Dendritic cell treated with granulocyte-macrophage colony-stimulating factor and Interleukin-4, amounts not matched to agents 40 ng/mL and 50 ng/mL, for 4 days (primary cell): ENCODE results near the gene PPP2R5C.

ENCODE experiments used
- H3K27ac Mint-ChIP-seq: one replicate; pipeline ENCODE4 v1.8.0; 2022; ENCODE audit warnings: mild to moderate bottlenecking, mixed read lengths
- H3K27me3 Mint-ChIP-seq: one replicate; pipeline ENCODE4 v1.8.0; 2022; ENCODE audit warnings: mild to moderate bottlenecking, mixed read lengths
- H3K36me3 Mint-ChIP-seq: one replicate; pipeline ENCODE4 v1.8.0; 2022; ENCODE audit warnings: low read depth, mixed read lengths
- H3K4me1 Mint-ChIP-seq: one replicate; pipeline ENCODE4 v1.8.0; 2022; ENCODE audit warnings: low read depth, mixed read lengths
- H3K4me3 Mint-ChIP-seq: one replicate; pipeline ENCODE4 v1.8.0; 2022; ENCODE audit warnings: mild to moderate bottlenecking, moderate library complexity, mixed read lengths
- H3K9me3 Mint-ChIP-seq: one replicate; pipeline ENCODE4 v1.8.0; 2022; ENCODE audit warnings: mixed read lengths
- intact Hi-C: fragments of 100-400 bp; cut with micrococcal nuclease; formaldehyde crosslinking; loops from one replicate; pipeline ENCODE4 v1.15.0; 2022

The PPP2R5C gene

GRCh38 chr14:101928415-101928841, 166.9 kb downstream of the PPP2R5C start:
- Mint-ChIP-seq H3K27ac (no peak overlapping the region), H3K9me3 (no peaks in the 10 kb centered on the region), H3K27me3 (no peaks in the 10 kb centered on the region), H3K4me1 (peaks cover 29% of the 10 kb centered on the region), H3K4me3 (no peak overlapping the region), H3K36me3 (peaks cover 34% of the 10 kb centered on the region)
- intact Hi-C loops, result no loop called here

- no peaks in the 10 kb centered on the region for H3K9me3 Mint-ChIP-seq
- H3K27ac Mint-ChIP-seq, result no peak overlapping the region
- no peaks in the 10 kb centered on the region for H3K27me3 Mint-ChIP-seq
- H3K36me3 Mint-ChIP-seq, result peaks cover 34% of the 10 kb centered on the region
- H3K4me3 Mint-ChIP-seq, result no peak overlapping the region
- peaks cover 35% of the 10 kb centered on the region for H3K4me1 Mint-ChIP-seq
- intact Hi-C loops, result no loop called here
Observed at GRCh38 chr14:101929096-101929495, 167.6 kb downstream of the PPP2R5C start.

- Mint-ChIP-seq H3K27ac (no peak overlapping the region), H3K4me3 (no peak overlapping the region), H3K9me3 (no peaks in the 10 kb centered on the region), H3K27me3 (peaks cover 3% of the 10 kb centered on the region), H3K4me1 (peaks cover 43% of the 10 kb centered on the region), H3K36me3 (peaks cover 25% of the 10 kb centered on the region)
- intact Hi-C loops, result no loop called here
Observed at GRCh38 chr14:101929946-101930345, 168.4 kb downstream of the PPP2R5C start.

GRCh38 chr14:101932673-101933072, 171.2 kb downstream of the PPP2R5C start:
- Mint-ChIP-seq H3K4me1 (peaks cover 37% of the 10 kb centered on the region), H3K9me3 (no peaks in the 10 kb centered on the region), H3K27me3 (peaks cover 14% of the 10 kb centered on the region), H3K27ac (peak overlapping the region; percentile 86), H3K36me3 (peaks cover 9% of the 10 kb centered on the region), H3K4me3 (no peak overlapping the region)
- intact Hi-C loops, result no loop called here

- intact Hi-C loops, result no loop called here
- no peaks in the 10 kb centered on the region for H3K9me3 Mint-ChIP-seq
- no peak overlapping the region for H3K4me3 Mint-ChIP-seq
- peaks cover 7% of the 10 kb centered on the region for H3K36me3 Mint-ChIP-seq
- peak overlapping the region; percentile 86 for H3K27ac Mint-ChIP-seq
- H3K4me1 Mint-ChIP-seq, result peaks cover 33% of the 10 kb centered on the region
- peaks cover 19% of the 10 kb centered on the region for H3K27me3 Mint-ChIP-seq
Observed at GRCh38 chr14:101933209-101933608, 171.7 kb downstream of the PPP2R5C start.

- intact Hi-C loops, result no loop called here
- Mint-ChIP-seq H3K27me3 (peaks cover 28% of the 10 kb centered on the region), H3K4me3 (no peak overlapping the region), H3K9me3 (no peaks in the 10 kb centered on the region), H3K36me3 (no peaks in the 10 kb centered on the region), H3K27ac (peak overlapping the region; percentile 86), H3K4me1 (peaks cover 38% of the 10 kb centered on the region)
Observed at GRCh38 chr14:101934601-101935150, 173.2 kb downstream of the PPP2R5C start.

GRCh38 chr14:101937926-101938767, 176.6 kb downstream of the PPP2R5C start:
- Mint-ChIP-seq H3K4me1 (peaks cover 32% of the 10 kb centered on the region), H3K4me3 (no peak overlapping the region), H3K27me3 (peaks cover 51% of the 10 kb centered on the region), H3K27ac (no peak overlapping the region), H3K36me3 (no peaks in the 10 kb centered on the region), H3K9me3 (no peaks in the 10 kb centered on the region)
- intact Hi-C loops, result no loop called here

- Mint-ChIP-seq H3K36me3 (no peaks in the 10 kb centered on the region), H3K4me3 (no peak overlapping the region), H3K27ac (no peak overlapping the region), H3K27me3 (peaks cover 66% of the 10 kb centered on the region), H3K9me3 (no peaks in the 10 kb centered on the region), H3K4me1 (peaks cover 18% of the 10 kb centered on the region)
- intact Hi-C loops, result no loop called here
Observed at GRCh38 chr14:101939646-101940170, 178.2 kb downstream of the PPP2R5C start.

GRCh38 chr14:101944451-101944850, 182.9 kb downstream of the PPP2R5C start:
- peaks cover 62% of the 10 kb centered on the region for H3K27me3 Mint-ChIP-seq
- intact Hi-C loops, result no loop called here
- no peaks in the 10 kb centered on the region for H3K9me3 Mint-ChIP-seq
- peaks cover 12% of the 10 kb centered on the region for H3K4me1 Mint-ChIP-seq
- no peak overlapping the region for H3K27ac Mint-ChIP-seq
- peaks cover 21% of the 10 kb centered on the region for H3K36me3 Mint-ChIP-seq
- H3K4me3 Mint-ChIP-seq, result no peak overlapping the region

GRCh38 chr14:101945171-101945570, 183.7 kb downstream of the PPP2R5C start:
- H3K36me3 Mint-ChIP-seq, result peaks cover 25% of the 10 kb centered on the region
- peaks cover 57% of the 10 kb centered on the region for H3K27me3 Mint-ChIP-seq
- H3K4me1 Mint-ChIP-seq, result peaks cover 18% of the 10 kb centered on the region
- intact Hi-C loops, result loop anchor here (5.0 kb wide), 1 partner anchor 142 kb away; the partner anchor contains the start of gene HSP90AA1
- no peak overlapping the region for H3K4me3 Mint-ChIP-seq
- no peaks in the 10 kb centered on the region for H3K9me3 Mint-ChIP-seq
- no peak overlapping the region for H3K27ac Mint-ChIP-seq

- H3K36me3 Mint-ChIP-seq, result peaks cover 31% of the 10 kb centered on the region
- H3K27me3 Mint-ChIP-seq, result peaks cover 44% of the 10 kb centered on the region
- peak overlapping the region; percentile 94 for H3K4me3 Mint-ChIP-seq
- peak overlapping the region; percentile 100 for H3K27ac Mint-ChIP-seq
- intact Hi-C loops, result loop anchor here (5.0 kb wide), 1 partner anchor 140 kb away; the partner anchor contains the start of gene HSP90AA1
- H3K4me1 Mint-ChIP-seq, result peaks cover 26% of the 10 kb centered on the region
- no peaks in the 10 kb centered on the region for H3K9me3 Mint-ChIP-seq
Observed at GRCh38 chr14:101947577-101947903, 186.0 kb downstream of the PPP2R5C start.

GRCh38 chr14:101947904-101948665, 186.6 kb downstream of the PPP2R5C start:
- intact Hi-C loops, result loop anchor here (2.0 to 5.0 kb wide), 2 partner anchors 17 to 139 kb away; partner anchors contain the start of genes DYNC1H1 and HSP90AA1
- Mint-ChIP-seq H3K36me3 (peaks cover 31% of the 10 kb centered on the region), H3K4me3 (peak overlapping the region; percentile 94), H3K27ac (peak overlapping the region; percentile 100), H3K9me3 (no peaks in the 10 kb centered on the region), H3K27me3 (peaks cover 39% of the 10 kb centered on the region), H3K4me1 (peaks cover 26% of the 10 kb centered on the region)

GRCh38 chr14:101948666-101949216, 187.2 kb downstream of the PPP2R5C start:
- no peaks in the 10 kb centered on the region for H3K9me3 Mint-ChIP-seq
- H3K4me3 Mint-ChIP-seq, result peak overlapping the region; percentile 94
- H3K4me1 Mint-ChIP-seq, result peaks cover 26% of the 10 kb centered on the region
- H3K27ac Mint-ChIP-seq, result peak overlapping the region; percentile 100
- intact Hi-C loops, result loop anchor here (2.0 to 5.0 kb wide), 2 partner anchors 16 to 139 kb away; partner anchors contain the start of genes DYNC1H1 and HSP90AA1
- H3K36me3 Mint-ChIP-seq, result peaks cover 31% of the 10 kb centered on the region
- H3K27me3 Mint-ChIP-seq, result peaks cover 33% of the 10 kb centered on the region
